GM12878 (cell line): ENCODE results near the gene ANKRD34C.

Experiments used
- CREB1 ChIP-seq: IDR thresholded peaks from 2 replicates; pipeline ENCODE4 v1.6.1; 2012; ENCODE audit warnings: low read depth, mild to moderate bottlenecking, inconsistent platforms
- ETV6 ChIP-seq, 2 experiments: fragments of 450-650 bp in 1 of 2; IDR thresholded peaks in 1 of 2; conservative IDR thresholded peaks in 1 of 2; 2 replicates each; pipeline ENCODE4 v1.6.1; 2014; ENCODE audit warnings: antibody characterized with exemption in 1 of 2, borderline replicate concordance in 1 of 2, low read depth in 1 of 2, mild to moderate bottlenecking in 1 of 2, moderate library complexity in 1 of 2
- NFYB ChIP-seq: IDR thresholded peaks from 2 replicates; pipeline ENCODE4 v1.6.1; 2011; ENCODE audit warnings: low read depth, mild to moderate bottlenecking, low read length, improper control_type of control experiment, moderate library complexity; ENCODE audit not compliant: insufficient read depth
- SUPT20H ChIP-seq: IDR thresholded peaks from 2 replicates; pipeline ENCODE4 v1.6.1; 2011; ENCODE audit warnings: low read depth, mild to moderate bottlenecking, low read length, moderate library complexity, borderline replicate concordance; ENCODE audit not compliant: control insufficient read depth
- TF ChIP-seq, protein P1 (sequence below), 3 experiments: IDR thresholded peaks in 2 of 3; conservative IDR thresholded peaks in 1 of 3; 2 replicates each; pipeline ENCODE4 v1.5.1; 2011; ENCODE audit warnings: low read depth in 3 of 3, low read length in 3 of 3, mild to moderate bottlenecking in 3 of 3, control low read depth in 2 of 3, moderate library complexity in 2 of 3, inconsistent platforms in 1 of 3, mixed read lengths in 1 of 3; ENCODE audit not compliant: control insufficient read depth in 2 of 3, insufficient read depth in 1 of 3; ENCODE audit errors: extremely low read depth in 1 of 3

GRCh38 chr15:79321876-79322275 lies 39.4 kb downstream of the ANKRD34C start:
- TF ChIP-seq, protein P1, sequence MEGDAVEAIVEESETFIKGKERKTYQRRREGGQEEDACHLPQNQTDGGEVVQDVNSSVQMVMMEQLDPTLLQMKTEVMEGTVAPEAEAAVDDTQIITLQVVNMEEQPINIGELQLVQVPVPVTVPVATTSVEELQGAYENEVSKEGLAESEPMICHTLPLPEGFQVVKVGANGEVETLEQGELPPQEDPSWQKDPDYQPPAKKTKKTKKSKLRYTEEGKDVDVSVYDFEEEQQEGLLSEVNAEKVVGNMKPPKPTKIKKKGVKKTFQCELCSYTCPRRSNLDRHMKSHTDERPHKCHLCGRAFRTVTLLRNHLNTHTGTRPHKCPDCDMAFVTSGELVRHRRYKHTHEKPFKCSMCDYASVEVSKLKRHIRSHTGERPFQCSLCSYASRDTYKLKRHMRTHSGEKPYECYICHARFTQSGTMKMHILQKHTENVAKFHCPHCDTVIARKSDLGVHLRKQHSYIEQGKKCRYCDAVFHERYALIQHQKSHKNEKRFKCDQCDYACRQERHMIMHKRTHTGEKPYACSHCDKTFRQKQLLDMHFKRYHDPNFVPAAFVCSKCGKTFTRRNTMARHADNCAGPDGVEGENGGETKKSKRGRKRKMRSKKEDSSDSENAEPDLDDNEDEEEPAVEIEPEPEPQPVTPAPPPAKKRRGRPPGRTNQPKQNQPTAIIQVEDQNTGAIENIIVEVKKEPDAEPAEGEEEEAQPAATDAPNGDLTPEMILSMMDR (IDR thresholded peaks at IDR 0.05 in 2 of 3, conservative IDR thresholded peaks at IDR 0.05 in 1 of 3; ENCODE audit: control insufficient read depth in 2 of 3, extremely low read depth in 1 of 3, insufficient read depth in 1 of 3, low read depth in 3 of 3, low read length in 3 of 3): no peak
- TF ChIP-seq NFYB: no peak
- no peak for TF ChIP-seq ETV6 (conservative IDR thresholded peaks at IDR 0.05 in 1 of 2, IDR thresholded peaks at IDR 0.05 in 1 of 2; ENCODE audit: borderline replicate concordance in 1 of 2, low read depth in 1 of 2)
- no peak for TF ChIP-seq SUPT20H
- TF ChIP-seq CREB1: no peak
